GM12872 (cell line): ENCODE measurements around the gene RSPH10B.
"Not testable (repeated sequence)": the region's sequence is repeated elsewhere in the genome, so short reads cannot be mapped to it uniquely, and the experiment has no call there.

Experiments used
- CTCF ChIP-seq: IDR thresholded peaks from 3 replicates; pipeline ENCODE4 v1.5.1; 2011; ENCODE audit warnings: low read depth, mild to moderate bottlenecking, low read length, moderate library complexity; ENCODE audit not compliant: insufficient read depth

Gene RSPH10B

DNA sequence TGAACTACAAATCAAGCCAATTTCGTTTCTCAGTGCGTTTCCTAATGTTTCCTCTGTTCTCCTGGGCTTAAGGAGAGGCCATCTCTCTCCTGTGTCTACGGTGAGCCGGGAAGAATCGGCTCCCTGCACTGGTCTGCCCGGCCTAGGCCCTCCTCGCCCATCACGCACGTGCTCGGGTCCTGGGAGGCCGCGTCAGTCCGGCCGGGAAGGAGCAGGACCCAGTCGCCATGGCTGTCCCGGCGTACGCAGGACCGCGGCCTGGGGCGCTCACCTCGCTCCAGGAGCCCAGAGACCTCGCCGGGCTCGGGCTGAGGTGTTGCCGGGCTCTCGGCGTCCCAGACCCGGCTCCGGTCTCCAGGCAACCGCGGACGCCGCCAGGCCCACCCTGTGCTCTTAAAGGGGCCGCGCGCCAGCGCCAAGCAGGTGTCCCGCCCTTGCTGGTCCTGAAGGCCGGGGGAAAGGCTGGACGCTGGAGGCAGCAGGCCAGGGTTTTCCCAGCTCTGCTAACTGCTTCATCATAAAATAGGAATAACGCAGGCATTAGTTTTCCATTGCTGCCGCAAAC lies at the start of gene RSPH10B:
Gene RSPH10B, minus strand, starts transcription at position 343 of the 565 bp plus-strand sequence. CDS start 3,573 bp downstream, outside the sequence.
- not testable (repeated sequence) for TF ChIP-seq CTCF

- no peak for TF ChIP-seq CTCF
Measured at GRCh38 chr7:6016653-6016966, 46.1 kb upstream of the RSPH10B start.

GRCh38 chr7:6015917-6016652 lies 45.6 kb upstream of the RSPH10B start:
- TF ChIP-seq CTCF = no peak

DNA sequence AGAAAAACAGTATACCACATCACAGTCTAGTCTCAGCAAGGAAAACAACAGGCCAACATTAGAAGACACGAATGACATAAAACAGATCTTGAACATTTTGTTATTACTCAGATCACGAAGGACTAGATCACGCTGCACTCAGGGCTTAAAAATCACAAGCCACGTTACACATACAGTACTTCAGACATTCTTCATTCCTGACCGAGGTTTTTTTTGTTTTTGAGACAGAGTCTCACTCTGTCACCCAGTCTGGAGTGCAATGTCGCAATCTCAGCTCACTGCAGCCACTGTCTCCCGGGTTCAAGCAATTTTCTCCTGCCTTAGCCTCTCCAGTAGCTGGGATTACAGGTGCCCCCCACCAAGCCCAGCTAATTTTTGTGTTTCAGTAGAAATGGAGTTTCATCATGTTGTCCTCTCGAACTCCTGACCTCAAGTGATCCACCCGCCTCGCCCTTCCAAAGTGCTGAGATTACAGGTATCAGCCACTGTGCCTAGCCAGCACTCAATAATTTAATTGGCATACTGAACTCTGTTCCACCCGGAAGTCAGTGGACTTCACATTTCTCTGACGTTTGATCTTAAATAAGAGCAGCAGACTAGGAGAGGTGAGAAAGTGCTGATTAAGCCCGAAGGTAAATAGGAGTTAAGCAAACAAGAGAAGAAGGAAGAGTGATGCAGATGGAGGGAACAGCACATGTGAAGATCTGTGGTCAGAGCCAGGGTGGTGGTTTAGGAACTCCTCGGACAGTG lies 42.0 kb upstream of the RSPH10B start:
- TF ChIP-seq CTCF = no peak

GRCh38 chr7:6011541-6011940 lies 41.1 kb upstream of the RSPH10B start:
- no peak for TF ChIP-seq CTCF

- TF ChIP-seq CTCF = peak; percentile 32; the same call in 1 of the 3 replicates
Measured at GRCh38 chr7:6008668-6009611, 38.5 kb upstream of the RSPH10B start, which contains the start of the genes AIMP2 and PMS2. Gene AIMP2, plus strand, starts transcription at chr7:6009272. Its CDS starts 92 bp downstream, at chr7:6009364. Gene PMS2, minus strand, starts transcription at chr7:6009049. Its CDS starts 30 bp downstream, at chr7:6009019.
